DND-41 (cell line): ENCODE data around the gene CDH11.

Experiments used
- ATAC-seq: fragments of 200-7000 bp; cut with Tn5 transposase; 3 replicates; pipeline ENCODE4 v1.9.1; 2021; ENCODE audit warnings: low read depth; ENCODE audit not compliant: insufficient read depth
- DNase-seq: peaks from one replicate; pipeline ENCODE4 v3.0.0-alpha.2; 2020
- H2AFZ ChIP-seq: 2 replicates; pipeline ENCODE4 v1.6.0; 2012; ENCODE audit warnings: low read depth, low read length
- H3K27ac ChIP-seq: 2 replicates; pipeline ENCODE4 v1.5.1; 2012; ENCODE audit warnings: low read length, inconsistent platforms
- H3K27me3 ChIP-seq: fragments of 200-600 bp; sonication (generic); 2 replicates; pipeline ENCODE4 v1.6.0; 2012; ENCODE audit warnings: low read length, mild to moderate bottlenecking, inconsistent platforms; ENCODE audit not compliant: insufficient read depth, poor library complexity
- H3K36me3 ChIP-seq: 2 replicates; pipeline ENCODE4 v1.5.1; 2012; ENCODE audit warnings: low read length, inconsistent platforms; ENCODE audit not compliant: insufficient read depth
- H3K4me1 ChIP-seq: 2 replicates; pipeline ENCODE4 v1.5.1; 2012; ENCODE audit warnings: mild to moderate bottlenecking, low read length; ENCODE audit not compliant: insufficient read depth
- H3K4me2 ChIP-seq: 2 replicates; pipeline ENCODE4 v1.6.0; 2012; ENCODE audit warnings: mild to moderate bottlenecking, moderate library complexity, low read length, inconsistent platforms; ENCODE audit not compliant: insufficient read depth
- H3K4me3 ChIP-seq, 2 experiments: fragments of 200-600 bp in 1 of 2; shearing (Covaris generic) in 1 of 2; 2 replicates each; pipeline ENCODE4 v1.5.1; 2012 to 2016; ENCODE audit warnings: inconsistent platforms in 2 of 2, low read length in 2 of 2, mild to moderate bottlenecking in 2 of 2, low read depth in 1 of 2, moderate library complexity in 1 of 2
- H3K79me2 ChIP-seq: 2 replicates; pipeline ENCODE4 v1.6.0; 2012; ENCODE audit warnings: low read length, inconsistent platforms; ENCODE audit not compliant: insufficient read depth
- H3K9ac ChIP-seq: 2 replicates; pipeline ENCODE4 v1.6.0; 2012; ENCODE audit warnings: low read depth, mild to moderate bottlenecking, inconsistent platforms, low read length, moderate library complexity
- H3K9me3 ChIP-seq: 2 replicates; pipeline ENCODE4 v1.5.1; 2012; ENCODE audit warnings: low read length, moderate library complexity, mild to moderate bottlenecking, inconsistent platforms; ENCODE audit not compliant: insufficient read depth, severe bottlenecking
- H4K20me1 ChIP-seq: 2 replicates; pipeline ENCODE4 v1.6.0; 2012; ENCODE audit warnings: low read length; ENCODE audit not compliant: insufficient read depth
- CTCF ChIP-seq: IDR thresholded peaks from 2 replicates; pipeline ENCODE4 v1.5.1; 2012; ENCODE audit warnings: borderline replicate concordance, low read length, moderate library complexity, mild to moderate bottlenecking; ENCODE audit not compliant: poor library complexity, severe bottlenecking; ENCODE audit errors: extremely low read depth
- EZH2 ChIP-seq: IDR thresholded peaks from 3 replicates; pipeline ENCODE4 v1.6.1; 2012; ENCODE audit warnings: borderline replicate concordance, low read depth, mild to moderate bottlenecking, moderate library complexity, low read length, inconsistent platforms; ENCODE audit not compliant: severe bottlenecking

Gene CDH11

GRCh38 chr16:65044873-65045272, 77.0 kb downstream of the CDH11 start:
- Histone ChIP-seq H3K79me2 (no peaks in the 10 kb centered on the region), H3K4me3 (no peak overlapping the region), H3K27me3 (no peaks in the 10 kb centered on the region), H3K36me3 (no peaks in the 10 kb centered on the region), H3K27ac (no peak overlapping the region), H3K9me3 (no peaks in the 10 kb centered on the region), H2AFZ (no peak overlapping the region), H3K4me2 (no peak overlapping the region), H3K4me1 (no peaks in the 10 kb centered on the region), H4K20me1 (no peaks in the 10 kb centered on the region), H3K9ac (no peak overlapping the region)
- TF ChIP-seq CTCF = no peak
- no peak for TF ChIP-seq EZH2
- no peak for DNase-seq
- ATAC-seq = no peak

- TF ChIP-seq EZH2 = no peak
- TF ChIP-seq CTCF = no peak
- Histone ChIP-seq H3K4me3 (no peak overlapping the region), H4K20me1 (no peaks in the 10 kb centered on the region), H3K4me1 (no peaks in the 10 kb centered on the region), H3K27me3 (no peaks in the 10 kb centered on the region), H3K36me3 (no peaks in the 10 kb centered on the region), H3K9ac (no peak overlapping the region), H3K79me2 (no peaks in the 10 kb centered on the region), H3K27ac (no peak overlapping the region), H3K4me2 (no peak overlapping the region), H2AFZ (no peak overlapping the region), H3K9me3 (no peaks in the 10 kb centered on the region)
- DNase-seq (no peak), ATAC-seq (no peak)
Observed at GRCh38 chr16:65044026-65044425, 77.8 kb downstream of the CDH11 start.

GRCh38 chr16:65042438-65043365, 79.2 kb downstream of the CDH11 start:
- DNase-seq (no peak), ATAC-seq (no peak)
- Histone ChIP-seq H3K27me3 (no peaks in the 10 kb centered on the region), H4K20me1 (no peaks in the 10 kb centered on the region), H3K9ac (no peak overlapping the region), H3K4me3 (no peak overlapping the region), H3K36me3 (no peaks in the 10 kb centered on the region), H3K9me3 (no peaks in the 10 kb centered on the region), H3K4me1 (no peaks in the 10 kb centered on the region), H2AFZ (no peak overlapping the region), H3K79me2 (no peaks in the 10 kb centered on the region), H3K27ac (no peak overlapping the region), H3K4me2 (no peak overlapping the region)
- TF ChIP-seq EZH2 = no peak
- no peak for TF ChIP-seq CTCF
